Smooth muscle cell of the brain vasculature (primary cell): ENCODE results near the gene COA8.

Experiments
- DNase-seq: peaks from one replicate; pipeline ENCODE4 v3.0.0-alpha.2; 2012; ENCODE audit warnings: low read depth, low spot score

The COA8 gene

DNA sequence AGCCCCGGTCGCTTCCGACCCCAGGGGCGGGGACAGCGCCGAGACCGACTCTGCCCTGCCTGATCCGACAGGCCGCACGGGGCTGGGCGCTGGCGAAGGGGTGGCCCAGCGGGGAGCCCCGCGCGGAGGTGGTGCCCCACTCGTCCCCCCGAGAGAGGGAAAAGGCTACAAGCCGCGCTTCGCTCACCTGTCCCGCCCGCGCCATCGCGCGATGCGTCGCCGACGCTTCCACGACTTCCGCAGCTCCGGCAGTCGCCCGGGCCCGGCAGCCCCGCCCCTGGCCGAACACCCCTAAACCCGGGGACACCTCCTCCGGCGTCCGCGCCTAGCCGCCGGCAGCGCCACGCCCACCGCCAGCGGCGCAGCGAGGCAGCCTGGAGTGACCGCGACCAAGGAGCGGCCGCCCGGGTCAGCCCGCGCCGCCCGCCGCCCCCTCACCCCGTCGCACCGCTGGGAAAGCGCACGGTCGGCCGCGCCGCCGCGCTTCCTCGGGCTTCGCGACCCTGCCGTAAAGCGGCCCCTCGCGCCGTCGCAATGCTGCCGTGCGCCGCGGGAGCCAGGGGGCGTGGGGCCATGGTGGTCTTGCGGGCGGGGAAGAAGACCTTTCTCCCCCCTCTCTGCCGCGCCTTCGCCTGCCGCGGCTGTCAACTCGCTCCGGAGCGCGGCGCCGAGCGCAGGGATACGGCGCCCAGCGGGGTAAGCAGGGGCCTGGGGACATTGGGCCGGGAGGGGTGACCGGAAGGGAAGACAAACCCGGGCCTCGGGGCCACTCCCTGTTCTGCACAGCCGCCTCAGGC is at the start of gene COA8, which contains the start of gene BAG5:
TSS of gene COA8 (plus strand) at position 532 of the 797 bp plus-strand sequence. CDS start at position 574, 42 bp downstream.
TSS of gene BAG5 (minus strand) at position 229 of the 797 bp plus-strand sequence. CDS start 1,493 bp downstream, outside the sequence.
- peak; percentile 47 for DNase-seq

GRCh38 chr14:103514596-103515421 is 48.0 kb upstream of the COA8 start:
- no peak for DNase-seq

DNA sequence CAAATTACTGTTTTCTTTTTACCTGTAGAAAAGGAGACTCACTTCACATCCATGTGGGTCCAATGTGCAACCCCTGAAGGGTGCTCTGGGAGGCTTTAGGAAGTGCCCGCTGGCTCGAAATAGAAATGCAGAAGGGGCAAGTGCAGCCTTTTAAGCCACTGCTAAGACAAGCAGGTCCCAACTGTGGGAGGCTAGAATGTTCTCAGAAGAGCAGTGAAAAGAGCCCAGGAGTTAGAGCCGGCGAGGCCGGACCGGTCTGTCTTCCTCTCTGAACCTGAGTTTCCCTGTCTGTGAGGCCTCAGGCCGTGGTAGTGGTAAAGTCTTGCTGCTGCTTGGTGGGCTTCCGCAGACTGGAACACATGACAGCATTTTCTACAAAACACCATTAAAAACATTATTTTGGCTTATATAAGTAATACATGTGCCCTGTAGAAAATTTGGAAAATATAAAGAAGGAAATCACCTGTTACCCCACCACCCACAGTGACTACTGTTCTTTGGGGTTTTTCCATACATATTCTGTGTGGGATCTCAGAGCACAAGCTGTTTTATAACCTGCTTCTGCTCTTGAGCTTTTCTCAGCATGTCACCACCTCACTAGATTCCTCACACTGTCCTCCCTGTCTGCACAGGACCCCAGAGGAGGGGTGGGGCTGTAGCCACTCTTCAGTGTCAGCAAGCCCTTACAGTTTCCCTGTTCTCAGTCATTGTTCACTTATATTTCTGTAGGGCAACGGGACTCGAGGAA is 46.2 kb upstream of the COA8 start:
- DNase-seq: no peak

DNA sequence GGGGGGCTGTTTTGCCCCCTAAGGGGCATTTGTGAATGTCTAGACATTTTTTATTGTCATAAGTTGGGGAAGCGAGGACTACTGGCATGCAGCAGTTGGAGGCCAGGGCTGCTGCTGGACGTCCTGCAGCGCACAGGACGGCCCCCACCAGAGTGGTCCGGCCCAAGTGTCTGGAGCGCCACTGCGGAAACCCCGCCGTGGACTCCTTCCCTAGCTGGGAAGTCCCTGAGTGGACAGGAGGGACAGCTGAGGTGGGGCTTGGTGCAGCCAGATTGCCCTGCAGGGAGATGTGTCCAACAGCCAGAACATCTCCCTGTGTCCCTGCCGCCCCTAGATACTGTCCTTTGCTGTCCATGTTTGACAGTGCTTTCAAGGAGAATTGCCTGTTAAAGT is 45.6 kb upstream of the COA8 start:
- DNase-seq: no peak

- no peak for DNase-seq
Observed at GRCh38 chr14:103517721-103518421, 44.9 kb upstream of the COA8 start.

- no peak for DNase-seq
Observed at GRCh38 chr14:103518422-103519042, 44.2 kb upstream of the COA8 start.

- DNase-seq: no peak
Observed at GRCh38 chr14:103519043-103519836, 43.5 kb upstream of the COA8 start.

DNA sequence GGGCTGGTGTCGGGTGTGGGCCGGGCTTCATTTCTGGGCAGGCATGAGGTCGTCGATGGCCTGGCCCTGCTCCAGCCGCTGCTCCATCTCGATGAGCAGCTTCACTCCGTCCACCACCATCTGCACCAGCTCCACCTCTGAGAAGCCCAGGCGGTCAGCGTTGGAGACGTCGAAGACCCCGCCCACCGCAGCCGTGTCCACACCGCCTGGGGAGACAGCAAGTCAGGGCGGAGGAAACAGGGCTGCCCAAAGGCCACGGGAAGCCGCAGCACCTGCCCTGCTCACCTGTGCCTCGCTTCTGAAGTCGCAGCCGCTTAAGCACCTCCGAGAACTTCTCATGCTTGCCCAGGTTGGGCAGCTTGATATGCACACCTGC is 42.9 kb upstream of the COA8 start:
- no peak for DNase-seq

- DNase-seq: no peak
Observed at GRCh38 chr14:103520269-103520656, 42.5 kb upstream of the COA8 start.

DNA sequence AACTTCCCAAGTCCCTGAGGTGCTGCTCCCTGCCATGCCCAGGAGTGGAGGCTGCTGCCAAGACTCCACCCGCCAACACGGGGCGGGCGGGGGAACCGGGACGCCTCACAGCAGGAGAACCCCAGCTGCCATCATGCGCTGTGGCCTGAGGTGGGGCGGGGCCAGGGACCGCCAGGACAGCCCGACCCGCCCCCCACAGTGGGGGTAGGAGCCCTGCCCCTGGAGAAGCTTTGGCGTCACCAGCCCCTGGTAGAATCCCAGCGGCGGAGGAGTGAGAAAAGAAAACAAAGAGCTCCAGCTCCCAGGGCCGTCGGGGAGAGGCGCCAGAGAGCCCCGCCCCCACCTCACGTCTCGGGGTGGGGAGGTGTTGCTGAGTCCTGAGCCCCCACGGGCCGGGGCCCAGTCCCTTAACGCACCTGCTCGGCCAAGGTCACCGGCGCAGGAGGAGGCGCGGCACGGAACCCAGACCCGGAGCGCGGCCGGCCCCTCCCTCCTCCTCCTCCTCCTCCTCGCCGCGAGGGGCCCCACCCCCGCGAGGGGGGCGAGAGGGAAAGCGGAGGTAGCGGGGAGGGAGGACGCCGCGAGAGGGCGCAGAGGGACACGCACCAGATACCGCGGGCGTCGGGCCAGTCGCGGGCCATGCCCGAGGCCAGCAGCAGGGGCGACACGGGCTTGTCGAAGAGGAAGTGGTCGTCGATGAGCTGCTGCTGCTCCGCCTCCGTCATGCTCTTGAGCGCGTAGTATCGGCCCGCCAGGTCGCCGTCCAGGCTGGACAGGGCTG is 41.9 kb upstream of the COA8 start:
- DNase-seq: no peak

- no peak for DNase-seq
Observed at GRCh38 chr14:103521438-103521950, 41.3 kb upstream of the COA8 start.

DNA sequence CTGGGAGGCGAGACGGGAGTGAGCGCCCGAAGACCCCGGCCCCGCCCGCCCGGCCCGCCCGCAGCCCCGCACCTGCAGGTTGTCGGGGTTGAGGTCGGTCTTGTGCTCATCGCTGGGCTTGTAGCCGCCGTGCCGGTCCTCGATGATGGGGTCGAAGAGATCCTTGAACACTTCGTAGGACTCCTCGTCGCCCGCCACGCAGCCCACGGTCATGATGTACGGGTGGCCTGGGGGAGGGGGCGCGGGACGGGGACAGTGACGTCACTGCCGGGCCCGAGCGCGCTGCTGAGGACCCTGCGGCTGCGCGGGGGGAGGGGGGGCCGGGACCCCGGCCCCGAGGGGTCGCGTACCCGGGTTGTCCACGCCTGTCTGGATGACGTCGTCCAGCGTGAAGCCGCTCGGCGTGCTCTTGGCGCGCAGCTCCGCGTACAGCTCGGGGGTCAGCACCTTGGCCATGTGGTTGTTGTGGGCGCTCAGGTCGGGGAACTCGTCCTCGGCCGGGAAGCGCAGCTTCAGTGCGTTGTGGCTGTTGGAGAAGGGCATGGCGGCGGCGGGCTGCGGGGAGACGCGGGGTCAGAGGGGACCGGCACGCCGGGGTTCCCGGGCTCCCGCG is 40.7 kb upstream of the COA8 start:
- no peak for DNase-seq

GRCh38 chr14:103522649-103523574 is 39.8 kb upstream of the COA8 start, which contains the start of gene CKB:
Gene CKB (minus strand): TSS chr14:103522830. CDS start chr14:103522493, 337 bp downstream.
- DNase-seq: no peak

- DNase-seq: no peak
Observed at GRCh38 chr14:103523575-103523954, 39.2 kb upstream of the COA8 start.

DNA sequence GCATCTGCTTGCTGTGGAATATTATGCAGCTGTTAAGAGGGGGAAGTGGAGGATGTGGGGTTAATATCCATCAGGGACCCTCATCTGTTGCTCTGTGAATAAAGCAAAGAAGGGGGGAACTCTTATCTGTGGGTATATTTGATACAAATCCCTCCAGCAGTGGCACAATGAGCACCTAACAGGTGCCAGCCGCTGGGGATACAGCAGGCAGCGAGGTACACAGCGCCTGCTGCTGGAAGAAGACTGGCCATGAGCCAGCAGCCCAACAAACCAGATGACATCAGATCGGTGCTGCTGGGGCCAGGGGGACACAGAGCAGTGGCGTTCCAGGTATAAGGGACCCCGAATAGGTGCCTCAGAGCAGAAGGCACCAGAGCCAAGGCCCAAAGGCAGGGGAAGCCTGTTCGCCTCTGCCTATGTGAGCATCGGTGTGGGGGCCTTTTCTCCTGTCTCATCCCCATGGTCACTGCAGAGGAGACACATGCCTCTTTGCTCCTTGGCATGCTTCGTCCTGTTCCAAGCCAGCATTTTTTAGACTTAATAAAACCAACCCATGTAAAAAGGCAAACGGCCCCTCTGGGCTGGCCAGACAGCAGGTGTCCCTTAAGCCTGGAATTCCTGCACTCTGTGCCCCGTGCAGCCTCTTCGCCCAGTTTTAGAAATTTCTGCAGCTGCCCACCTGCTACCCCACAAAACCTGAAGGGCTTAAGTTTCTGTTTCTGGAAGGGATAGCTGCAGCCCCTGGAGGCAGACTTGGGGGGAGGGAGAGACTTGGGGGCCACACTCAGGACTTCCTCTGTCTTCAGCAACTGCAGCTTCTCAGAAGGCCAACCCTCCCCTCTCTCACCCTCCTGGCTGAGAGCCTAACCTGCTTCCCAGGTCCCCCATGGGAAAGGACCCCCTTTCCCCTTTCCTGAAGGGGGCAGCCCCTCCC is 38.5 kb upstream of the COA8 start:
- no peak for DNase-seq
